GM12874 (cell line): ENCODE results near the gene LHX6.

ENCODE experiments used
- CTCF ChIP-seq: IDR thresholded peaks from 2 replicates; pipeline ENCODE4 v1.5.1; 2011; ENCODE audit warnings: low read depth, mild to moderate bottlenecking, control low read depth, low read length, moderate library complexity; ENCODE audit not compliant: insufficient read depth

LHX6 gene

GRCh38 chr9:122159026-122159924 is 69.5 kb downstream of the LHX6 start, which contains the start of the genes MORN5 and NDUFA8:
Gene MORN5 (plus strand): TSS chr9:122159908. CDS start chr9:122159973, 65 bp downstream.
Gene NDUFA8 (minus strand): TSS chr9:122159779. CDS start chr9:122159677, 102 bp downstream.
- 0 out of 2 replicates have a peak, but pooled peaks have one; percentile 7 for TF ChIP-seq CTCF

- TF ChIP-seq CTCF: peak; percentile 70
Measured at GRCh38 chr9:122158202-122158601, 70.6 kb downstream of the LHX6 start.

- TF ChIP-seq CTCF: no peak
Measured at GRCh38 chr9:122155796-122156195, 73.0 kb downstream of the LHX6 start.
